Measurements from ENCODE around the gene TWSG1.

- TF ChIP-seq TAF1 (IDR thresholded peaks at IDR 0.05; ENCODE audit: borderline replicate concordance, low read depth, low read length) (no peak), POLR2A (IDR thresholded peaks at IDR 0.05; ENCODE audit: low read depth, low read length) (no peak), POLR2AphosphoS5 (IDR thresholded peaks at IDR 0.05; ENCODE audit: low read depth, low read length) (no peak)
Measured at GRCh38 chr18:9321736-9322135, 12.8 kb upstream of the TWSG1 start.
